GM21526 (cell line): ENCODE data around the gene AQP3.
"Not testable (repeated sequence)": the region's sequence is repeated elsewhere in the genome, so short reads cannot be mapped to it uniquely, and the experiment has no call there.

Source experiments
- ATAC-seq: cut with Tn5 transposase; IDR thresholded peaks from one replicate; pipeline ENCODE4 v1.9.1; 2021; ENCODE audit warnings: moderate library complexity; ENCODE audit not compliant: unreplicated experiment, low FRiP score

The AQP3 gene

DNA sequence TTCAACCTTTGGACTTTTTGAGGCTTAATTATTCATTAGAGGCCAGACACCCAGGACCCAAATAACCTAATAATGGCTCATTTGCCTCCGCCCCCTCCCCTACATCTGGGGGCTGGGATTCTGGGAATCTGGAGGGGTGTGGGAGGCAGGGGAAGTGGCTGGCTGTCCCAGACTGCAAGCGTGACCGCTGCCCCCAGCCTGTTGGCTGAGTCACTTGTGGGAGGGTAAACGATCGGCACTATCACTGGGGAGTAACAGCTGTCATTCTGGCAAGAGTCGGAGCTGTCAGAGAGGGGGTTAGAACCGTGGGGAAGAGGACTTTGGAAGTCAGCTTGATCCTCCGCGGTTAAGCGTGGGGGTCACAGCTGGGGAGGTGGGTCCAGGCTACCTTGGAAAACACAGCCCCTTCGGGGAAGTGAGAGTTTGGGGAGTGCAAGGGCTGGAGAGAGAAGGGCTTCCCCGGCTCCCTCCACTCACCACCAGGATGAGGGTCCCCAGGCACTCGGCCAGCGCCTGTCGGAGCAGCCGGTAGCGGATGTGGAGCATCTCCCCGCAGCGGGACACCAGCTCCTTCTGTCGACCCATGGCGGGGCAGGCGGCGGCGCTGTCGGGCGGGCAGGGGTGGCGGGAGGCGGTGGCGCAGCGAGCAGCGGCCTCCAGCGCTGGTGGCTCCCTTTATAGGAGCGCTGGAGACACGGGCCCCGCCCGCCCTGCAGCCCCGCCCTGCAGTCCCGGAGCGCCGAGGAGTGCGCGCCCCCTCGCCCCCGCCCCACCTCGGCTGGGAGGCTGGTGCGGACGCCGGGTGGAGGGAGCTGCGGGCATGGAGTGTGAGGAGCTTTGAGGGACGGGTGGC is at the start of gene AQP3:
AQP3 (minus strand) TSS at position 648 of the 853 bp plus-strand sequence; CDS start at position 585, 63 bp downstream.
- ATAC-seq = peak; percentile 33

GRCh38 chr9:33493819-33494218 is 46.4 kb upstream of the AQP3 start:
- ATAC-seq = not testable (repeated sequence)

DNA sequence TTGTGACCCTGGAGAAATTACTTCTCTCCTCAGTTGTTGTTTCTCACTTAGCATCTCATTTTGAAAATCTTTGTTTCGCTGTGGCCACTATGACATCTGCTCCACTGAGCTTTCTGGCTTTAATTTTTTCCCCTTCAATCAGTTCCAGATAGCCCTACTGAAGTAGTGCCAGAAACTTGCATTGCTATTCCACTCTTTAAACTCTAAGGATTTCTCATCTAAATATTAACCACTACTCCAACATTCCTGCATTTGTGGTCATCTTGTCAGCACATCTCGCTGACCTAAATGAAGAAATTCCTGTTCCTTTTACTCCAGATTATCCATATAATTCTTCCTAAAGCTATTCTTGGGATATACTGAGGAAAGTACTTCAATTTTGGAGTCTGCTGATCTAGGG is 41.7 kb upstream of the AQP3 start:
- no peak for ATAC-seq

- not testable (repeated sequence) for ATAC-seq
Observed at GRCh38 chr9:33485312-33485711, 37.9 kb upstream of the AQP3 start.

DNA sequence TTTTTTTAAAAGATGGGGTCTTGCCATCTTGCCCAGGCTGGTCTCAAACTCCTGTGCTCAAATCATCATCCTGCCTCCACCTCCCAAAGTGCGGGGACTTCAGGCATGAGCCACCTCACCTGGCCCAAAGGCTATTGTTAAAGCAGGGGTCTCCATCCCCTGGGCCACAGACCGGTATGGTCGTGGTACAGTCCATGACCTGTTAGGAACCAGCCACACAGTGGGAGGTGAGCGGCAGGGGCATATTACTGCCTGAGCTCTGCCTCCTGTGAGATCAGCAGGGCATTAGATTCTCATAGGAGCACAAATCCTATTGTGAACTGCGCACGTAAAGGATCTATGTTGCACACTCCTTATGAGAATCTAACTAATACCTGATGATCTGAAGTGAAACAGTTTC is 33.6 kb upstream of the AQP3 start:
- no peak for ATAC-seq

DNA sequence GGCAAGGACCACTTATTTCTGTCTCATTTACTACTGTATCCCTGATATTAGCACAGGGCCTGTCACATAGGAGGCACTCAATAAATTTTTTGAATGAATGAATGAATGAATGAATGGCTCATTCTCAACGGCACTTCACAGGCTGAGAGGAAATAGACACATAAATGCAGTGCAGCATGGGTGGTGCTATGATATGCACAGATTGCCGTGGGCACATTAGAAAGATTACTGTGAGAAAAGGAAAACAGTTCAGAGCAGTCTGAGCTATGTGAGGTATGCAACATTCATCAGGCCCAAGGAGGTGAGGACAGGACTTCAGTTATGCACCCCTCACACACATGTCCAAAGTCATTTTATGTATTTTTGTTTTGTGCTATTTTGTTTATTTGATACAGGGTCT is 32.7 kb upstream of the AQP3 start:
- ATAC-seq = no peak

- ATAC-seq = no peak
Observed at GRCh38 chr9:33476503-33476902, 29.1 kb upstream of the AQP3 start.

GRCh38 chr9:33475357-33475756 is 28.0 kb upstream of the AQP3 start:
- no peak for ATAC-seq

- peak; percentile 94 for ATAC-seq
Observed at GRCh38 chr9:33473643-33474352, 26.4 kb upstream of the AQP3 start, which contains the start of gene NOL6. Gene NOL6, minus strand, starts transcription at chr9:33473924. Its CDS starts 82 bp downstream, at chr9:33473842.

GRCh38 chr9:33472881-33473615 is 25.7 kb upstream of the AQP3 start:
- ATAC-seq = no peak

GRCh38 chr9:33472171-33472880 is 24.9 kb upstream of the AQP3 start:
- ATAC-seq = no peak

DNA sequence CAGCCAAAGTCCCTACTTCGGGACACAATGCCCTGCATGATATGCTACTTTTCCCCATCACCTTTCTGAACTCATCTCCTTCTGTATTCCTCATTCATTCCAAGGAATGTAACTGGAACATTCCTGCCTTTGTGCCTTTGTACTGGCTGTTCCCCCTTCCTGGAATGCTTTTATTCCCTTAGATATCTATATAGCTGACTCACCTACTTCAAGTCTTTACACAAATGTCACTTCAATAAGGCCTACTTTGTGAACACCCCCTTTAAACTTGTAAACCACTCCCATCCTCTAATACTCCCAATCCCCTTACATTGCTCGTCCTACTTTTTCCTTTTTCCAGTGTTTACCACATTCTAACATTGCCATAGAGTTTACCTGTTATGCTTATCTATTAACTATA is 24.0 kb upstream of the AQP3 start:
- ATAC-seq = no peak

- no peak for ATAC-seq
Observed at GRCh38 chr9:33469891-33470290, 22.5 kb upstream of the AQP3 start.

- ATAC-seq = no peak
Observed at GRCh38 chr9:33468797-33469621, 21.6 kb upstream of the AQP3 start.

DNA sequence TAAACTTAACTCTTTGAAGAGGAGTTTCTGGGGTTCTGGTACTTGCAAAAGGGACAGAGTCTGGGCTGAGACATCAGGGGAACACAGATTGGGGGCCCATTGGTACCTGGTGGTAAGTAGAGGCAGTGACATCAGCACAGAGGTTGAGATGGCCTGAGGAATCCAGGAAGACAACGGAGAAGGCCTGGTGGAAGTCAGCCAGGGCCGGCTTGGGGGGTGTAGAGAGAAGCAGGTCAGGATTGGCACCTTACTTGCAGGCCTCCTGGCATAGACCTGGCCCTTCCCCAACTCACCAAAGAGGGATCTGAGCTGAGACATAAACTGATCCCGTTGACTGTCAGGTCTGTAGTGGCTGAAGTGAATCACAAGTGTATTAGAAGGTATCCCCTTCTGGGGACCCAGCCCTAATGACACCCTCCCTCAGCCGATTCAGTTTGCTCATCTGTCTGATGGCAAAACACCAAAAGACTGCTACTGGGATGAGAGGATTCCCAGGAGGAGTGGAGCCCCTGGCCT is 20.9 kb upstream of the AQP3 start:
- ATAC-seq = no peak

DNA sequence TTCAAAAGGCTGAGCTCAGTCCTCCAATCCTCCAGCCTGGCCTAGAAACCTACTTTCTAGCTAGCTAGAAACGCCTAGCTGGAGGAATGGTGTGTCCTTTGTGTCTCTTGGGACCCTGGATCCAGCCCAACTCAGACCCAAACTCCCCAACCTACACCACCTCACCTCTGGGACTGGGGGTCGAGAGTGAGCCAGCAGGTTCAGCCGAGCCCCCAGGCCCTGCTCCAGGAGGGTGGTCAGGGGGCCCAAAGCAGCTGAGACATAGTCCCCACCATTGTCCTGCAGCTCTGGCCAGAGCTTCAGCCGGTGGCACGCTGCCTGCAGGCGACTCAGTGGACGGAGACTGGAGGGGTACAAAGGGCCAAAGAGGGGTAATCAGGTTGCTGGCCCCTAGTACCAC is 20.1 kb upstream of the AQP3 start:
- ATAC-seq = no peak

- no peak for ATAC-seq
Observed at GRCh38 chr9:33466565-33467495, 19.4 kb upstream of the AQP3 start.
